GM18498 (cell line): ENCODE data around the gene AIF1L.
"Not testable (repeated sequence)": the region's sequence is repeated elsewhere in the genome, so short reads cannot be mapped to it uniquely, and the experiment has no call there.

Experiments
- ATAC-seq: cut with Tn5 transposase; IDR thresholded peaks from one replicate; pipeline ENCODE4 v1.9.1; 2021; ENCODE audit warnings: mild to moderate bottlenecking, moderate library complexity; ENCODE audit not compliant: unreplicated experiment

Gene AIF1L

GRCh38 chr9:131117762-131118145 lies 21.4 kb downstream of the AIF1L start:
- ATAC-seq: no peak

DNA sequence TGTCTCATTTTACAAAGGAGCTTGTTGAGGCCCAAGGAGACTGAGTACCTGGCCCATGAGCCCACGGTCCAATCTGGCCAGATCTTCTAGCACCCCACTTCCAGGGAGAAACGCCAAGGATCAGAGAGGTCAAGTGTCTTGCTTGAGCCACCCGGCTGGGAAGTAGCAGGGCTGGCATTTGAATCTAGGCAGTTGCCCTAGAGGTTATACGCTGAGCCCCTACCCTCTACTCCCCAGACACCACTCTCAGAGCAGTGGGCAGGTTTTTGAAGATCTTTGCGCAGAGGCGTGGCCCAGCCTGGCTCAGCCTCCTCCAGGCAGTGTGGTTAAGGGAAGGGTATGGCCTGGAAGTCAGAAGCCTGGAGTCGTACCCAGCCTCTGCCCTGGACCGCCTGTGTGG lies 23.3 kb downstream of the AIF1L start:
- no peak for ATAC-seq

- ATAC-seq: no peak
These were observed 24.4 kb downstream of the AIF1L start for GRCh38 chr9:131120620-131121228.

DNA sequence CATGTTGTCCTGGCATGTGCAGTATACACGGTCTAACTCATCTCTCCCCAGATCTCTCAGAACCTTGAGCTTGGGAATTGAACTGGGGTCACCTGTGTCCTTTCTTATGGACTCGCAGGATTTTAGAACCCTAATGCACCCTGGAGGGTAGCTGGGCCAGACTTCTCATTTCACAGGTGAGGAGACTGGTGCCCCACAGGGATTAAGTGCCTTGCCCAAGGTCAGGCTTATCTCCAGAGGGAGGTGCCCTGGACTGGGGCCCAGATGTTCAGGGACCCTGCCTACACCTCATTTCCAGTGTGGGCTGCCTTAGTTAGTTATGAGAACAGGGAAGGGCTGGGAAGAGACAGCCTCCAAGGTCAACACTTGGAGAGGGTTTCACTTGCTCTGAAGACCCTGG lies 25.0 kb downstream of the AIF1L start:
- no peak for ATAC-seq

DNA sequence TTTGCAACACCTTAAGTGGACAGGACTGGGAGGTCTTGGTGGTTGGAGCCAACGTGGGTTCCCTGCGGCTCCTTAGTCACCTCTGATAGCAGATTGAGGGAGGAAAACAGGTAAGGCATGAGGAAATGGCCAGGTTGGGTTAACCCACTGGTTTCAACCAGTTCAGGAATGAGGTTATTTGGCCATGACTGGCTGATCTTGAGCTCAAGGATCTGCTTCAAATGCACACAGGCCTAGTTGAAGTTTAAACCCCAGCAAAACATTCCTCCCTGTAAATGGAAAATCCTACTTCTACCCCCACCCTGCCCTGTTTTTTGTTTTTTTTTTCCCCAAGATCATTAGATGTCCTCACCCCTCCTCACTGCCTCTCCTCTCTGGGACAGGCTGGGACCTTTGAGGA lies 25.8 kb downstream of the AIF1L start:
- ATAC-seq: no peak

- ATAC-seq: peak; percentile 11
These were observed 28.6 kb downstream of the AIF1L start for GRCh38 chr9:131125038-131125287.

- peak; percentile 97 for ATAC-seq
These were observed 29.1 kb downstream of the AIF1L start, which contains the start of gene NUP214 for GRCh38 chr9:131125288-131126058. Gene NUP214, plus strand, starts transcription at chr9:131125586. Its CDS starts 119 bp downstream, at chr9:131125705.

GRCh38 chr9:131126059-131126426 lies 29.7 kb downstream of the AIF1L start:
- no peak for ATAC-seq

- ATAC-seq: no peak
These were observed 32.9 kb downstream of the AIF1L start for GRCh38 chr9:131129183-131129582.

DNA sequence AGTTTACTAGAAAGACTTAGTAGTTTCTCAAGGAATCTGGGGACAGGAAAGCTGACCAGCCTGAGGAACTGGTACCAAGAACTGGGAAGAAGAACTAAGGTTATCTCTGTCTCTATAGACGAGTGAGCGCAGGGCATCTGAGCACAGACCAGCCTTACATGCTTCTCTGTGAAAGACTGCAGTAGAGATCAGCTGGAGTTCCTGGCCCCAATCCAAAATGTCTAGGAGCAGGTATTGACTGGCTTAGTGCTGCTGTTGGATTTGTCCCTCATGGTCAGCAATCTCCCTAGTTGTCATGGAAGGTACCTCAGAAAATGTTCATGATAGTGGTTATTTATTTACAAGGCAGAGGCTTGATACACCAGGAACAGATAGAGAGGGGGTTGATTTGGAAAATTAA lies 42.3 kb downstream of the AIF1L start:
- ATAC-seq: no peak

GRCh38 chr9:131140112-131140511 lies 43.8 kb downstream of the AIF1L start:
- ATAC-seq: no peak

DNA sequence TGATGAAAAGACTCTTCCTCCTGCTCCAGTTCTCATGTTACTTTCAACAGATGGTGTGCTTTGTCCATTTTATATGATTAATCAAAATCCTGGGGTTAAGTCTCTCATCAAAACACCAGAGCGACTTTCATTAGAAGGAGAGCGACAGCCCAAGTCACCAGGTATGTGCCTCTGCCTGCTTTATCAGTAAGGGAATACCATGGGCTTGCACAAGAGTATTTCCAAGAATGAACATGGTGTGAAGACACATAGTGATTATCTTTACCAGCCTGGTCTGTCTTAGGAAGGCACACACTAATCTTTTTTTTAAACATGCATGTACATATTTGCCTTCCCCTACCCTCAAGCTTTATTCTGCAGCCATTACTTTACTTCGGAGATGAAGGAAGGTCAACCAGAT lies 44.2 kb downstream of the AIF1L start:
- ATAC-seq: no peak

DNA sequence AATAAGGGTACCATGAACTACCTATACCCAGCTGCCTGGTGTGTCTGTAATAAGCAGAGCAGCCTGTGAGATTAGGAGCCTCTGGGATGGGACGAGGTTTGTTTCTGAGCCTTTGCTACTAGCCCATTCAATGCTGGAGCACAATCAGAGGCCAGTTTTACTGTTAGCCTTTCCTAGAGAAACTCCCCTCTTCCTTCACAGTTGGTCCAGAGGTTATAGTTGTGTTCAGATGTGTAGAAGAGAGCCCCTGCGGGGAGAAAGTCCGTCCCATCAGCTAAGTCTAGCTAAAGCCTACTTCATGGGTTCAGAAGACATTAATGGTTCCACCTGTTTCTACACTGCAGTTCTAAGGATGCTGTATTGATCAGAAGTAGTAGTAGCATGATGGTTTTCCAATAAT lies 45.8 kb downstream of the AIF1L start:
- no peak for ATAC-seq

- ATAC-seq: no peak
These were observed 47.9 kb downstream of the AIF1L start for GRCh38 chr9:131144201-131144600.

DNA sequence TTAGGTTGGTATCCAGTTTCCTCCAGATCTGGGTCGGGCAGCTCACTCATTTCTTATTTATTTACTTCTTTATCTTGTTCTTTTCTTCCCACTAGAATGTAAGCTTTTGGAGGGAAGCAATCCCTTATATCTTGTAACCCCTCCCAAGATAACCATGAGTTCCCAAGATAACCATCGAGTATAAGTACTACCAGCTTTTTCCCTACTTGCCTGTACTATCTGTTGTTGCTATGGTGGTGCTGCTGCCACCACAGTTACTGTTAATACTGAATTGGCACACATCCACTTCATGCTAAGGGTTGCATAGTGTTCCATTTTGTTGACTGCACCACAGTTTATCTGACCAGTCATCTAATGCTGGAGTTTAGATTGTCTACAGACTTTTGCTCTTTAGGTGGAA lies 48.9 kb downstream of the AIF1L start:
- ATAC-seq: no peak

GRCh38 chr9:131146186-131146585 lies 49.9 kb downstream of the AIF1L start:
- no peak for ATAC-seq

- no peak for ATAC-seq
These were observed 51.9 kb downstream of the AIF1L start for GRCh38 chr9:131148276-131148675.

DNA sequence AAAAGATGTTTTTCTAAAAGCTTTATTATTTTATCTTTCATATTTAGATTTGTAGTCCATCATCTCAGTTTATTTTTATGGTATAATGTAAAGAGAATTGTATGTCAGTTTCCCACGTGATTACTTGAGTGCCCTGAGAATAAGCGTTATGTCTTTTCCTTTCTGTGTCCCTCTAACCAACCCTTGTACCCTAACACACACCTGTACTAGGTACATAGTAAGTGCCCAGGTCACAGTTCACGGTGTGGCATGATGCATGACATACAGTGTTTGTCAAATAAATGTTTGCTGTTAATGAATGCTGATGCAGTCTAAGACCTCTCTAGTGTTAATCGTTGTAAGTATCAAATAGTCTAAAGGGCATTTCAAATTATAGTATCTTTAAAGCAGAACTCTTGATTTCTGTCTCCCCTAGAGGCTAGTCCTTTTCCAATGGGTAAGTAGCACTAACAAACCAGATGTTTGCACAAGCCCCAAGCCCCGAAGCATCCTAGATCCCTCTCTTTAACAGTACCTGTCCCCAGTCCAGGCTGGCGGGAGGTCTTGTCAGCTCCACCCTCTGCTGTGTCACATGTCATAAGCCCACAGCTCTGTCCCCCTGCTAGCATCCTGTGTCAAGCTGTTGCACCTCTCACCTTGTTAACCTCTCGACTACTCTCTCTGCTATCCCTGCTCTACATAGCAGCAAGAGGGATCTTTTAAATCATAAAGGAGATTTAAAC lies 52.8 kb downstream of the AIF1L start:
- no peak for ATAC-seq

- no peak for ATAC-seq
These were observed 53.3 kb downstream of the AIF1L start for GRCh38 chr9:131149688-131150053.

GRCh38 chr9:131153595-131153994 lies 57.3 kb downstream of the AIF1L start:
- ATAC-seq: no peak

- ATAC-seq: not testable (repeated sequence)
These were observed 62.3 kb downstream of the AIF1L start for GRCh38 chr9:131158673-131159072.

- no peak for ATAC-seq
These were observed 64.2 kb downstream of the AIF1L start for GRCh38 chr9:131160416-131161112.
